Sigmoid colon (tissue), 7 donors: ENCODE data around the gene TCEANC. TPM values are rescaled to one million over a fixed set of nuclear protein-coding genes. Genes with fewer than 3 reads are reported as not detected.

Experiments
- DNase-seq: peaks from one replicate; pipeline ENCODE4 v3.0.0-alpha.2; 2019
- H3K27ac ChIP-seq, 4 donors: fragments of 200-600 bp; sonication (generic); one replicate each; pipeline ENCODE4 v1.5.1; 2016 to 2019; ENCODE audit warnings: mild to moderate bottlenecking in 1 of 4
- H3K27me3 ChIP-seq, 3 donors: fragments of 200-600 bp; sonication (generic); one replicate each; pipeline ENCODE4 v1.5.1; 2019; ENCODE audit warnings: mild to moderate bottlenecking in 1 of 3
- H3K36me3 ChIP-seq, 4 donors: fragments of 200-600 bp; sonication (generic); one replicate each; pipeline ENCODE4 v1.5.1; 2016 to 2019
- H3K4me1 ChIP-seq, 4 donors: fragments of 200-600 bp; sonication (generic); one replicate each; pipeline ENCODE4 v1.5.1; 2017 to 2019
- H3K4me3 ChIP-seq, 4 donors: fragments of 200-600 bp; sonication (generic); one replicate each; pipeline ENCODE4 v1.5.1; 2017 to 2019; ENCODE audit warnings: mild to moderate bottlenecking in 2 of 4, moderate library complexity in 1 of 4
- H3K9me3 ChIP-seq, 4 donors: fragments of 200-600 bp in 3 of 4; sonication (generic) in 3 of 4; one replicate each; pipeline versions ENCODE4 v1.5.1 to v1.6.1; 2013 to 2019
- CTCF ChIP-seq, 4 experiments: fragments of 450-650 bp in 3 of 4; fragments of 200-600 bp in 1 of 4; IDR thresholded peaks; one replicate each; pipeline ENCODE4 v1.5.1; 2016 to 2019; ENCODE audit warnings: antibody characterized with exemption in 4 of 4, mild to moderate bottlenecking in 3 of 4, moderate library complexity in 2 of 4
- EP300 ChIP-seq, 4 donors: sonication (generic); formaldehyde crosslinking; IDR thresholded peaks; one replicate each; pipeline ENCODE4 v1.6.1; 2017; ENCODE audit warnings: antibody characterized with exemption in 4 of 4
- POLR2A ChIP-seq, 2 donors: fragments of 450-650 bp; IDR thresholded peaks; one replicate each; pipeline ENCODE4 v1.6.1; 2016; ENCODE audit warnings: antibody characterized with exemption in 2 of 2, mild to moderate bottlenecking in 2 of 2, moderate library complexity in 2 of 2
- POLR2AphosphoS5 ChIP-seq, 4 donors: sonication (generic); formaldehyde crosslinking; IDR thresholded peaks; one replicate each; pipeline ENCODE4 v1.6.1; 2017; ENCODE audit warnings: antibody characterized with exemption in 4 of 4
- WGBS, 2 donors: extraction: QIAGEN DNeasy Blood & Tissue Kit; methylation state at CpG; one replicate each; pipeline ENCODE4 v1.1.7; 2013; 5-methylcytosine and 5-hydroxymethylcytosine counted together
- intact Hi-C: fragments of 100-400 bp; cut with DNase I; formaldehyde crosslinking; loops from one replicate; pipeline ENCODE4 v1.15.1; 2023
- polyA plus RNA-seq, 3 donors: library from polyadenylated mRNA; stranded (reverse); fragments of 200-250 nt; gene quantifications; one replicate each; pipeline ENCODE4 v1.2.3, GENCODE V29; 2013
- total RNA-seq, 4 donors: library from RNA; depleted of rRNA; stranded (reverse); fragments of >200 nt; gene quantifications; one replicate each; pipeline ENCODE4 v1.1.0, GENCODE V29; 2016
- donor health status: healthy with polysubstance abuse.
- donor health status: Bipolar disorder and iron deficiency.
- donor health status: healthy.

Gene TCEANC
- total and polyA plus RNA-seq, 7 donors, result 1.2 to 8.7 (median 2.6) TPM

- DNase-seq, result no peak
- H3K27ac ChIP-seq, result no peak overlapping the region
- no peaks in the 10 kb centered on the region for H3K36me3 ChIP-seq
- no peak overlapping the region for H3K4me3 ChIP-seq
- H3K9me3 ChIP-seq, result no peaks in the 10 kb centered on the region
- WGBS, 2 donors, result 36 to 76% methylated on average over 3 of the region's 3 CpGs
- H3K4me1 ChIP-seq, result peaks cover 0 to 9% (median 0%) of the 10 kb centered on the region in 4 donors
- peaks cover 0 to 4% (median 0%) of the 10 kb centered on the region in 3 donors for H3K27me3 ChIP-seq
- intact Hi-C loops, result no loop called here
- no peak for TF ChIP-seq CTCF (IDR thresholded peaks at IDR 0.05)
- TF ChIP-seq POLR2A (IDR thresholded peaks at IDR 0.05), result no peak
- no peak for TF ChIP-seq EP300 (IDR thresholded peaks at IDR 0.05)
- TF ChIP-seq POLR2AphosphoS5 (IDR thresholded peaks at IDR 0.05), result no peak
Measured at GRCh38 chrX:13685126-13685763, 32.3 kb downstream of the TCEANC start.

- DNase-seq, result no peak
- H3K36me3 ChIP-seq, result no peaks in the 10 kb centered on the region
- intact Hi-C loops, result no loop called here
Measured at GRCh38 chrX:13687203-13687602, 34.3 kb downstream of the TCEANC start.

GRCh38 chrX:13688384-13688957 is 35.5 kb downstream of the TCEANC start:
- no peak for DNase-seq
- intact Hi-C loops, result loop anchor here (2.0 kb wide), 1 partner anchor 46 kb away; the partner anchor contains the start of genes OFD1 and TRAPPC2
- peaks cover 0 to 4% (median 0%) of the 10 kb centered on the region in 3 donors for H3K27me3 ChIP-seq
- WGBS, 2 donors, result 1 to 7% methylated on average over 13 of the region's 13 CpGs
- no peaks in the 10 kb centered on the region for H3K36me3 ChIP-seq
- H3K4me3 ChIP-seq, result peak overlapping the region; percentile 66 to 74 (median 69)
- peak overlapping the region; percentile 91 to 94 (median 93) for H3K27ac ChIP-seq
- no peaks in the 10 kb centered on the region for H3K9me3 ChIP-seq
- no peak for TF ChIP-seq POLR2AphosphoS5 (IDR thresholded peaks at IDR 0.05)
- TF ChIP-seq CTCF (IDR thresholded peaks at IDR 0.05), result no peak
- TF ChIP-seq EP300 (IDR thresholded peaks at IDR 0.05), result no peak
- no peak for TF ChIP-seq POLR2A (IDR thresholded peaks at IDR 0.05)
- peaks cover 0 to 28% (median 16%) of the 10 kb centered on the region in 4 donors for H3K4me1 ChIP-seq

More at GRCh38 chrX:13687203-13687602, 34.3 kb downstream of the TCEANC start:
- Histone ChIP-seq H3K27me3 (peaks cover 0 to 4% (median 0%) of the 10 kb centered on the region in 3 donors), H3K4me1 (peaks cover 0 to 18% (median 10%) of the 10 kb centered on the region in 4 donors), H3K4me3 (no peak overlapping the region), H3K9me3 (no peaks in the 10 kb centered on the region), H3K27ac (no peak overlapping the region)
- 74 to 86% methylated on average over 1 of the region's 1 CpG for WGBS, 2 donors
- TF ChIP-seq POLR2A (IDR thresholded peaks at IDR 0.05), result no peak
- no peak for TF ChIP-seq CTCF (IDR thresholded peaks at IDR 0.05)
- no peak for TF ChIP-seq POLR2AphosphoS5 (IDR thresholded peaks at IDR 0.05)
- no peak for TF ChIP-seq EP300 (IDR thresholded peaks at IDR 0.05)

- H3K9me3 ChIP-seq, result no peaks in the 10 kb centered on the region
- H3K4me1 ChIP-seq, result peaks cover 0 to 35% (median 20%) of the 10 kb centered on the region in 4 donors
- peak within 1 kb of the TSS; percentile 66 to 74 (median 69) for H3K4me3 ChIP-seq
- 1% methylated on average over 68 of the region's 68 CpGs for WGBS, 2 donors
- peak; percentile 92 for DNase-seq
- H3K36me3 ChIP-seq, result no peaks in the 10 kb centered on the region
- TF ChIP-seq POLR2A (IDR thresholded peaks at IDR 0.05), result peak; percentile 85 to 87
- no peak for TF ChIP-seq CTCF (IDR thresholded peaks at IDR 0.05)
- peak; percentile 94 to 98 (median 98) for TF ChIP-seq POLR2AphosphoS5 (IDR thresholded peaks at IDR 0.05)
- H3K27ac ChIP-seq, result peak within 1 kb of the TSS; percentile 91 to 94 (median 93)
- peaks cover 0 to 4% (median 0%) of the 10 kb centered on the region in 3 donors for H3K27me3 ChIP-seq
- intact Hi-C loops, result loop anchor here (2.0 kb wide), 1 partner anchor 46 kb away; the partner anchor contains the start of genes OFD1 and TRAPPC2
Measured at GRCh38 chrX:13688958-13689740, 36.2 kb downstream of the TCEANC start, which contains the start of gene RAB9A. TSS of gene RAB9A (plus strand) at chrX:13689128. CDS start at chrX:13708747, 19,619 bp downstream.
